H1 (cell line): ENCODE results near the gene CALML5. TPM values are rescaled to one million over a fixed set of nuclear protein-coding genes. Genes with fewer than 3 reads are reported as not detected.

Experiments
- CHD1 ChIP-seq: IDR thresholded peaks from 2 replicates; pipeline ENCODE4 v1.6.1; 2012; ENCODE audit warnings: low read depth, low read length, improper control_type of control experiment
- CHD7 ChIP-seq: fragments of 300-600 bp; sonication (generic); IDR thresholded peaks from 2 replicates; pipeline ENCODE4 v1.7.1; 2012; ENCODE audit warnings: low read length, moderate library complexity, mild to moderate bottlenecking, inconsistent platforms; ENCODE audit not compliant: insufficient replicate concordance
- FOSL1 ChIP-seq: IDR thresholded peaks from 2 replicates; pipeline ENCODE4 v1.6.1; 2011; ENCODE audit warnings: mild to moderate bottlenecking, low read depth, low read length, moderate library complexity; ENCODE audit not compliant: insufficient read depth
- HDAC2 ChIP-seq, 2 experiments: fragments of 300-600 bp in 1 of 2; sonication (generic) in 1 of 2; IDR thresholded peaks; 2 replicates each; pipeline ENCODE4 v1.6.1; 2011 to 2012; ENCODE audit warnings: low read depth in 2 of 2, low read length in 2 of 2, mild to moderate bottlenecking in 2 of 2, moderate library complexity in 2 of 2, borderline replicate concordance in 1 of 2, inconsistent platforms in 1 of 2
- KDM5A ChIP-seq: fragments of 200-600 bp; IDR thresholded peaks from 2 replicates; pipeline ENCODE4 v1.7.1; 2012; ENCODE audit warnings: mild to moderate bottlenecking, low read length, inconsistent platforms, mixed read lengths
- MAFK ChIP-seq: IDR thresholded peaks from 2 replicates; pipeline ENCODE4 v1.6.1; 2012; ENCODE audit warnings: low read depth, mild to moderate bottlenecking, improper control_type of control experiment, low read length
- NRF1 ChIP-seq: IDR thresholded peaks from 2 replicates; pipeline ENCODE4 v1.6.1; 2011; ENCODE audit warnings: mild to moderate bottlenecking, low read depth, low read length, improper control_type of control experiment
- SAP30 ChIP-seq: fragments of 300-600 bp; sonication (generic); IDR thresholded peaks from 2 replicates; pipeline ENCODE4 v1.7.1; 2012; ENCODE audit warnings: low read length, moderate library complexity, mild to moderate bottlenecking, inconsistent platforms; ENCODE audit not compliant: insufficient read depth, insufficient replicate concordance
- SP1 ChIP-seq: IDR thresholded peaks from 2 replicates; pipeline ENCODE4 v1.6.1; 2011; ENCODE audit warnings: low read depth, low read length
- polyA plus RNA-seq, 7 experiments: library from polyadenylated mRNA; depleted of rRNA in 3 of 7; stranded (reverse) in 5 of 7; unstranded in 2 of 7; fragments of >200 nt in 5 of 7; fragments of 200-250 nt in 2 of 7; gene quantifications; 1 replicate in 5 of 7; 2 replicates in 1 of 7; 4 replicates in 1 of 7; pipeline versions ENCODE4 v1.2.1 to v1.2.3, GENCODE V29; 2011 to 2013; ENCODE audit warnings: missing spikeins in 2 of 7, mixed read lengths in 2 of 7
- total RNA-seq: library from RNA; stranded (reverse); fragmentation: NEBNext Ultra II Directional; extraction: Animal tissue kit (Norgen Biotek cat#: 25700); gene quantifications from 2 replicates; pipeline ENCODE4 v1.2.1, GENCODE V29; 2021

The CALML5 gene
- total and polyA plus RNA-seq, 2 of the 8 experiments (the other 6 are each of a cell fraction or from before 2014, with no cell fraction given): not detected

- TF ChIP-seq HDAC2 (IDR thresholded peaks at IDR 0.05; ENCODE audit: borderline replicate concordance in 1 of 2, low read depth in 2 of 2, low read length in 2 of 2): no peak
- no peak for TF ChIP-seq NRF1
- TF ChIP-seq FOSL1: no peak
- TF ChIP-seq SAP30: no peak
- TF ChIP-seq SP1: no peak
- no peak for TF ChIP-seq MAFK
- TF ChIP-seq KDM5A: no peak
- no peak for TF ChIP-seq CHD7
- no peak for TF ChIP-seq CHD1
Measured at GRCh38 chr10:5545778-5546710, 46.7 kb upstream of the CALML5 start (continued).
